NCI-H460 (cell line): ENCODE data around the gene CNTNAP2. TPM values are rescaled to one million over a fixed set of nuclear protein-coding genes. Genes with fewer than 3 reads are reported as not detected.
A peak's percentile ranks its signal among the peaks of the same experiment; 100 is the strongest.

Source experiments
- DNase-seq: peaks from one replicate; pipeline ENCODE4 v3.0.0-alpha.2; 2016; ENCODE audit warnings: low read depth; ENCODE audit errors: extremely low read depth
- total RNA-seq: library from RNA; depleted of rRNA; stranded (reverse); fragments of >200 nt; shearing (Covaris generic); gene quantifications from 2 replicates; pipeline ENCODE4 v1.2.3, GENCODE V29; 2014

Gene CNTNAP2
- total RNA-seq, 1 experiment from 2014 or later = 0.15 TPM

- no peak for DNase-seq
Measured at GRCh38 chr7:147296986-147297385, 1180.4 kb downstream of the CNTNAP2 start.

GRCh38 chr7:147298611-147299043, 1182.0 kb downstream of the CNTNAP2 start:
- DNase-seq = no peak

GRCh38 chr7:147300293-147300692, 1183.7 kb downstream of the CNTNAP2 start:
- DNase-seq = no peak

- DNase-seq = no peak
Measured at GRCh38 chr7:147304376-147304775, 1187.8 kb downstream of the CNTNAP2 start.

- DNase-seq = no peak
Measured at GRCh38 chr7:147305827-147306226, 1189.2 kb downstream of the CNTNAP2 start.

GRCh38 chr7:147308539-147308938, 1191.9 kb downstream of the CNTNAP2 start:
- no peak for DNase-seq

GRCh38 chr7:147311336-147311735, 1194.7 kb downstream of the CNTNAP2 start:
- no peak for DNase-seq

- DNase-seq = no peak
Measured at GRCh38 chr7:147321504-147321903, 1204.9 kb downstream of the CNTNAP2 start.

GRCh38 chr7:147332988-147333387, 1216.4 kb downstream of the CNTNAP2 start:
- DNase-seq = no peak

GRCh38 chr7:147363101-147363500, 1246.5 kb downstream of the CNTNAP2 start:
- no peak for DNase-seq

GRCh38 chr7:147376192-147376591, 1259.6 kb downstream of the CNTNAP2 start:
- no peak for DNase-seq

- DNase-seq = no peak
Measured at GRCh38 chr7:147380926-147381325, 1264.3 kb downstream of the CNTNAP2 start.

- DNase-seq = no peak
Measured at GRCh38 chr7:147394329-147394728, 1277.7 kb downstream of the CNTNAP2 start.

GRCh38 chr7:147400221-147400689, 1283.7 kb downstream of the CNTNAP2 start:
- DNase-seq = no peak

- DNase-seq = no peak
Measured at GRCh38 chr7:147400925-147401324, 1284.3 kb downstream of the CNTNAP2 start.

- DNase-seq = no peak
Measured at GRCh38 chr7:147405621-147406020, 1289.0 kb downstream of the CNTNAP2 start.

- no peak for DNase-seq
Measured at GRCh38 chr7:147406521-147407135, 1290.0 kb downstream of the CNTNAP2 start.

- DNase-seq = no peak
Measured at GRCh38 chr7:147411096-147411495, 1294.5 kb downstream of the CNTNAP2 start.

- DNase-seq = no peak
Measured at GRCh38 chr7:147412109-147412508, 1295.5 kb downstream of the CNTNAP2 start.

- DNase-seq = peak; percentile 35
Measured at GRCh38 chr7:147412782-147413556, 1296.4 kb downstream of the CNTNAP2 start.

GRCh38 chr7:147413557-147413870, 1296.9 kb downstream of the CNTNAP2 start:
- no peak for DNase-seq

GRCh38 chr7:147415991-147416390, 1299.4 kb downstream of the CNTNAP2 start:
- no peak for DNase-seq
